ENCODE measurements around the gene GGT6.
A peak's percentile ranks its signal among the peaks of the same experiment; 100 is the strongest.
"Not testable (repeated sequence)": the region's sequence is repeated elsewhere in the genome, so short reads cannot be mapped to it uniquely, and the experiment has no call there.

Gene GGT6

GRCh38 chr17:4599505-4600281 is 39.3 kb upstream of the GGT6 start:
- Histone ChIP-seq H4K8ac (ENCODE audit: low read depth, low read length) (no peak overlapping the region), H3K4ac (ENCODE audit: low read depth, low read length) (no peak overlapping the region), H2BK15ac (replicated peaks; ENCODE audit: low read depth) (no peak overlapping the region), H3K79me2 (ENCODE audit: control insufficient read depth, insufficient read depth, low read length) (no peaks in the 10 kb centered on the region), H3K79me1 (ENCODE audit: low read length) (no peaks in the 10 kb centered on the region), H3K27ac (ENCODE audit: low read depth, low read length) (no peak overlapping the region), H3K4me1 (ENCODE audit: control insufficient read depth, low read depth, low read length) (peaks cover 7% of the 10 kb centered on the region), H3K27me3 (ENCODE audit: insufficient read depth, low read length, poor library complexity) (no peaks in the 10 kb centered on the region), H3K18ac (ENCODE audit: low read length) (no peak overlapping the region), H2AK5ac (ENCODE audit: low read length) (no peak overlapping the region), H3K4me2 (ENCODE audit: low read length) (peak overlapping the region; percentile 18), H4K5ac (ENCODE audit: low read length) (no peak overlapping the region), H3K4me3 (ENCODE audit: low read length) (no peak overlapping the region), H3K36me3 (ENCODE audit: control insufficient read depth, insufficient read depth, low read length) (no peaks in the 10 kb centered on the region), H2BK120ac (ENCODE audit: low read depth, low read length) (no peak overlapping the region), H3K23ac (ENCODE audit: low read length) (no peak overlapping the region), H3K56ac (ENCODE audit: low read length) (peak overlapping the region; percentile 57), H2BK5ac (ENCODE audit: low read length) (no peak overlapping the region), H3K9ac (ENCODE audit: low read length) (peak overlapping the region; percentile 4)
- peak; percentile 87 for DNase-seq
- whole genome bisulfite sequencing (ENCODE audit: extremely low coverage, insufficient coverage, low lambda C conversion rate), result no CpG with 5 or more reads among the region's 25 CpGs

GRCh38 chr17:4598776-4599504 is 38.6 kb upstream of the GGT6 start:
- no peak overlapping the region for H2BK5ac ChIP-seq (ENCODE audit: low read length)
- H3K4ac ChIP-seq (ENCODE audit: low read depth, low read length), result no peak overlapping the region
- H3K27me3 ChIP-seq (ENCODE audit: insufficient read depth, low read length, poor library complexity), result no peaks in the 10 kb centered on the region
- no peak overlapping the region for H3K27ac ChIP-seq (ENCODE audit: low read depth, low read length)
- no CpG with 5 or more reads among the region's 20 CpGs for WGBS (ENCODE audit: extremely low coverage, insufficient coverage, low lambda C conversion rate)
- H3K23ac ChIP-seq (ENCODE audit: low read length), result no peak overlapping the region
- no peak for DNase-seq
- no peak overlapping the region for H3K4me3 ChIP-seq (ENCODE audit: low read length)
- H3K4me1 ChIP-seq (ENCODE audit: control insufficient read depth, low read depth, low read length), result peaks cover 7% of the 10 kb centered on the region
- no peak overlapping the region for H3K4me2 ChIP-seq (ENCODE audit: low read length)
- H3K79me1 ChIP-seq (ENCODE audit: low read length), result no peaks in the 10 kb centered on the region
- no peaks in the 10 kb centered on the region for H3K36me3 ChIP-seq (ENCODE audit: control insufficient read depth, insufficient read depth, low read length)
- H2BK15ac ChIP-seq (replicated peaks; ENCODE audit: low read depth), result no peak overlapping the region
- H3K56ac ChIP-seq (ENCODE audit: low read length), result no peak overlapping the region
- H3K18ac ChIP-seq (ENCODE audit: low read length), result no peak overlapping the region
- no peak overlapping the region for H3K9ac ChIP-seq (ENCODE audit: low read length)
- H2AK5ac ChIP-seq (ENCODE audit: low read length), result no peak overlapping the region
- no peak overlapping the region for H4K8ac ChIP-seq (ENCODE audit: low read depth, low read length)
- no peak overlapping the region for H4K5ac ChIP-seq (ENCODE audit: low read length)
- no peak overlapping the region for H2BK120ac ChIP-seq (ENCODE audit: low read depth, low read length)
- H3K79me2 ChIP-seq (ENCODE audit: control insufficient read depth, insufficient read depth, low read length), result no peaks in the 10 kb centered on the region

- H3K4me2 ChIP-seq (ENCODE audit: low read length), result no peak overlapping the region
- H2AK5ac ChIP-seq (ENCODE audit: low read length), result no peak overlapping the region
- no peak overlapping the region for H3K4ac ChIP-seq (ENCODE audit: low read depth, low read length)
- no peak overlapping the region for H3K18ac ChIP-seq (ENCODE audit: low read length)
- no peak overlapping the region for H4K8ac ChIP-seq (ENCODE audit: low read depth, low read length)
- no peak overlapping the region for H3K56ac ChIP-seq (ENCODE audit: low read length)
- no peak for DNase-seq
- no peak overlapping the region for H2BK120ac ChIP-seq (ENCODE audit: low read depth, low read length)
- no peak overlapping the region for H2BK15ac ChIP-seq (replicated peaks; ENCODE audit: low read depth)
- no peaks in the 10 kb centered on the region for H3K27me3 ChIP-seq (ENCODE audit: insufficient read depth, low read length, poor library complexity)
- H4K5ac ChIP-seq (ENCODE audit: low read length), result no peak overlapping the region
- H3K9ac ChIP-seq (ENCODE audit: low read length), result no peak overlapping the region
- no peaks in the 10 kb centered on the region for H3K79me1 ChIP-seq (ENCODE audit: low read length)
- no peaks in the 10 kb centered on the region for H3K36me3 ChIP-seq (ENCODE audit: control insufficient read depth, insufficient read depth, low read length)
- WGBS (ENCODE audit: extremely low coverage, insufficient coverage, low lambda C conversion rate), result no CpG with 5 or more reads among the region's 13 CpGs
- H3K4me1 ChIP-seq (ENCODE audit: control insufficient read depth, low read depth, low read length), result peaks cover 7% of the 10 kb centered on the region
- no peak overlapping the region for H3K23ac ChIP-seq (ENCODE audit: low read length)
- H3K27ac ChIP-seq (ENCODE audit: low read depth, low read length), result no peak overlapping the region
- H2BK5ac ChIP-seq (ENCODE audit: low read length), result no peak overlapping the region
- no peaks in the 10 kb centered on the region for H3K79me2 ChIP-seq (ENCODE audit: control insufficient read depth, insufficient read depth, low read length)
- no peak overlapping the region for H3K4me3 ChIP-seq (ENCODE audit: low read length)
Observed at GRCh38 chr17:4597975-4598374, 37.6 kb upstream of the GGT6 start.

GRCh38 chr17:4596636-4597380 is 36.4 kb upstream of the GGT6 start:
- Histone ChIP-seq H4K8ac (ENCODE audit: low read depth, low read length) (no peak overlapping the region), H2BK120ac (ENCODE audit: low read depth, low read length) (no peak overlapping the region), H4K5ac (ENCODE audit: low read length) (no peak overlapping the region), H3K27me3 (ENCODE audit: insufficient read depth, low read length, poor library complexity) (no peaks in the 10 kb centered on the region), H3K79me2 (ENCODE audit: control insufficient read depth, insufficient read depth, low read length) (no peaks in the 10 kb centered on the region), H3K56ac (ENCODE audit: low read length) (no peak overlapping the region), H3K23ac (ENCODE audit: low read length) (no peak overlapping the region), H3K27ac (ENCODE audit: low read depth, low read length) (no peak overlapping the region), H2BK5ac (ENCODE audit: low read length) (no peak overlapping the region), H3K4ac (ENCODE audit: low read depth, low read length) (no peak overlapping the region), H3K36me3 (ENCODE audit: control insufficient read depth, insufficient read depth, low read length) (no peaks in the 10 kb centered on the region), H2AK5ac (ENCODE audit: low read length) (no peak overlapping the region), H3K4me1 (ENCODE audit: control insufficient read depth, low read depth, low read length) (peaks cover 7% of the 10 kb centered on the region), H3K79me1 (ENCODE audit: low read length) (no peaks in the 10 kb centered on the region), H3K9ac (ENCODE audit: low read length) (no peak overlapping the region), H3K4me2 (ENCODE audit: low read length) (no peak overlapping the region), H2BK15ac (replicated peaks; ENCODE audit: low read depth) (no peak overlapping the region), H3K4me3 (ENCODE audit: low read length) (no peak overlapping the region), H3K18ac (ENCODE audit: low read length) (no peak overlapping the region)
- DNase-seq, result no peak
- WGBS (ENCODE audit: extremely low coverage, insufficient coverage, low lambda C conversion rate), result no CpG with 5 or more reads among the region's 36 CpGs

- not testable (repeated sequence) for H3K4ac ChIP-seq (ENCODE audit: low read depth, low read length); H3K27me3 ChIP-seq (ENCODE audit: insufficient read depth, low read length, poor library complexity); H3K4me1 ChIP-seq (ENCODE audit: control insufficient read depth, low read depth, low read length)
Observed at GRCh38 chr17:4595685-4596342, 35.4 kb upstream of the GGT6 start.

More at GRCh38 chr17:4595685-4596342, 35.4 kb upstream of the GGT6 start:
- not testable (repeated sequence) for H3K4me3 ChIP-seq (ENCODE audit: low read length); H3K18ac ChIP-seq (ENCODE audit: low read length); H3K79me1 ChIP-seq (ENCODE audit: low read length); H3K56ac ChIP-seq (ENCODE audit: low read length); H2BK15ac ChIP-seq (replicated peaks; ENCODE audit: low read depth); H3K23ac ChIP-seq (ENCODE audit: low read length); DNase-seq; H4K8ac ChIP-seq (ENCODE audit: low read depth, low read length); H2AK5ac ChIP-seq (ENCODE audit: low read length); H2BK5ac ChIP-seq (ENCODE audit: low read length); H4K5ac ChIP-seq (ENCODE audit: low read length); H3K4me2 ChIP-seq (ENCODE audit: low read length); H2BK120ac ChIP-seq (ENCODE audit: low read depth, low read length); H3K79me2 ChIP-seq (ENCODE audit: control insufficient read depth, insufficient read depth, low read length); H3K9ac ChIP-seq (ENCODE audit: low read length); H3K27ac ChIP-seq (ENCODE audit: low read depth, low read length); H3K36me3 ChIP-seq (ENCODE audit: control insufficient read depth, insufficient read depth, low read length)
- no CpG with 5 or more reads among the region's 23 CpGs for WGBS (ENCODE audit: extremely low coverage, insufficient coverage, low lambda C conversion rate)
